ENCODE measurements around the gene CARNS1.

Gene CARNS1

GRCh38 chr11:67439321-67440228, 24.1 kb downstream of the CARNS1 start:
- no peak overlapping the region; the same call in 1 of the 2 replicates for H3K4me3 ChIP-seq (ENCODE audit: low read depth, low read length)
- peak; percentile 31 for DNase-seq (ENCODE audit: low read depth)
- peak; percentile 16 for TF ChIP-seq CTCF (IDR thresholded peaks at IDR 0.05; ENCODE audit: insufficient read depth, low read depth, low read length, missing control alignments)

- DNase-seq (ENCODE audit: low read depth): no peak
- TF ChIP-seq CTCF (IDR thresholded peaks at IDR 0.05; ENCODE audit: insufficient read depth, low read depth, low read length, missing control alignments): no peak
- no peak overlapping the region for H3K4me3 ChIP-seq (ENCODE audit: low read depth, low read length)
Measured at GRCh38 chr11:67440229-67441097, 25.0 kb downstream of the CARNS1 start.

GRCh38 chr11:67441098-67441563, 25.7 kb downstream of the CARNS1 start:
- no peak for DNase-seq (ENCODE audit: low read depth)
- H3K4me3 ChIP-seq (ENCODE audit: low read depth, low read length): no peak overlapping the region
- TF ChIP-seq CTCF (IDR thresholded peaks at IDR 0.05; ENCODE audit: insufficient read depth, low read depth, low read length, missing control alignments): no peak

GRCh38 chr11:67441731-67442351, 26.4 kb downstream of the CARNS1 start:
- no peak overlapping the region for H3K4me3 ChIP-seq (ENCODE audit: low read depth, low read length)
- no peak for DNase-seq (ENCODE audit: low read depth)
- no peak for TF ChIP-seq CTCF (IDR thresholded peaks at IDR 0.05; ENCODE audit: insufficient read depth, low read depth, low read length, missing control alignments)

GRCh38 chr11:67442504-67443404, 27.3 kb downstream of the CARNS1 start:
- no peak for DNase-seq (ENCODE audit: low read depth)
- peak overlapping the region; percentile 48 for H3K4me3 ChIP-seq (ENCODE audit: low read depth, low read length)
- TF ChIP-seq CTCF (IDR thresholded peaks at IDR 0.05; ENCODE audit: insufficient read depth, low read depth, low read length, missing control alignments): no peak

- no peak for TF ChIP-seq CTCF (IDR thresholded peaks at IDR 0.05; ENCODE audit: insufficient read depth, low read depth, low read length, missing control alignments)
- H3K4me3 ChIP-seq (ENCODE audit: low read depth, low read length): peak overlapping the region; percentile 48
- no peak for DNase-seq (ENCODE audit: low read depth)
Measured at GRCh38 chr11:67445515-67445914, 30.0 kb downstream of the CARNS1 start.
